ENCODE measurements around the gene IGF2BP2. TPM values are rescaled to one million over a fixed set of nuclear protein-coding genes. Genes with fewer than 3 reads are reported as not detected.

IGF2BP2 gene
- total RNA-seq, 2 donors from 2014 or later, result 12.8 to 14.2 TPM

GRCh38 chr3:185726254-185726967 is 98.4 kb downstream of the IGF2BP2 start:
- intact Hi-C loops (cut with DNase I), result no loop called here
- no peak for ATAC-seq
- no peak for DNase-seq

- DNase-seq, result no peak
- intact Hi-C loops (cut with DNase I), result no loop called here
- no peak for ATAC-seq
Measured at GRCh38 chr3:185724761-185725160, 100.1 kb downstream of the IGF2BP2 start.

- no peak for ATAC-seq
- DNase-seq, result no peak
- intact Hi-C loops (cut with DNase I), result no loop called here
Measured at GRCh38 chr3:185724251-185724650, 100.6 kb downstream of the IGF2BP2 start.

- ATAC-seq (no peak), DNase-seq (no peak)
- intact Hi-C loops (cut with DNase I), result no loop called here
Measured at GRCh38 chr3:185722881-185723280, 102.0 kb downstream of the IGF2BP2 start.

DNA sequence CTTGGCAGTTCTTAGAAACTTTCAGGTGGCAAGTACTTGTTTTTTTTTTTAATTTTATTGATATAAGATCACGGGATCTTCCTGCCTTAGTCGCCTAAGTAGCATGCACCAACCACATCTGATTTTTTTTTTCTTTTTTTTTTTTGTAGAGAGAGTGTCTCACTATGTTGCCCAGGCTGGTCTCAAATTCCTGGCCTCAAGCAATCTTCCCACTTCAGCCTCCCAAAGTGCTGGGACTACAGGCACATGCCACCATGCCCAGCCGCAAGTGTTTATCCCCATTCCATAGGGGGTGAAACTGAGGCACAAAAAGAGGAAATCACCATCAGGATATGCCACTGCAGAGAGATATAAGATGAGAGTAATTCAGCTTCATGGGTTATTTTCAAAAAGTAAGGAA is 102.9 kb downstream of the IGF2BP2 start:
- intact Hi-C loops (cut with DNase I), result no loop called here
- no peak for DNase-seq
- no peak for ATAC-seq

DNA sequence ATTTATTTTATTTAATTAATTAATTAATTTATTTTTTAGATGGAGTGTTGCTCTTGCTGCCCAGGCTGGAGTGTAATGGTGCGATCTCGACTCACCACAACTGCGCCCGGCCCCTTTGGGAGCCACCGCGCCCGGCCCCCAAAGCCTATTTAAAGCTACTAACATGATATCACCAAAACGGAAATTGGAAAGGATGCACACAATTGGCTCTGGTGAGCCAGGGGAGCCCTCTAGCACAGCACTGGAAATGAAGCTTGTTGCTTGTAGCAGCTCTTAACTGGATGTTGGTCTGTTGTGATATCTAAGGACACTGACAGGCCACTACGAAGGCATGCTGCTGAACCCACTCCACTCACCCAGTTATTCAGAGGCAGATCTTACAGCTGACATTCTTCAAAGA is 104.5 kb downstream of the IGF2BP2 start:
- DNase-seq (no peak), ATAC-seq (no peak)
- intact Hi-C loops (cut with DNase I), result no loop called here

DNA sequence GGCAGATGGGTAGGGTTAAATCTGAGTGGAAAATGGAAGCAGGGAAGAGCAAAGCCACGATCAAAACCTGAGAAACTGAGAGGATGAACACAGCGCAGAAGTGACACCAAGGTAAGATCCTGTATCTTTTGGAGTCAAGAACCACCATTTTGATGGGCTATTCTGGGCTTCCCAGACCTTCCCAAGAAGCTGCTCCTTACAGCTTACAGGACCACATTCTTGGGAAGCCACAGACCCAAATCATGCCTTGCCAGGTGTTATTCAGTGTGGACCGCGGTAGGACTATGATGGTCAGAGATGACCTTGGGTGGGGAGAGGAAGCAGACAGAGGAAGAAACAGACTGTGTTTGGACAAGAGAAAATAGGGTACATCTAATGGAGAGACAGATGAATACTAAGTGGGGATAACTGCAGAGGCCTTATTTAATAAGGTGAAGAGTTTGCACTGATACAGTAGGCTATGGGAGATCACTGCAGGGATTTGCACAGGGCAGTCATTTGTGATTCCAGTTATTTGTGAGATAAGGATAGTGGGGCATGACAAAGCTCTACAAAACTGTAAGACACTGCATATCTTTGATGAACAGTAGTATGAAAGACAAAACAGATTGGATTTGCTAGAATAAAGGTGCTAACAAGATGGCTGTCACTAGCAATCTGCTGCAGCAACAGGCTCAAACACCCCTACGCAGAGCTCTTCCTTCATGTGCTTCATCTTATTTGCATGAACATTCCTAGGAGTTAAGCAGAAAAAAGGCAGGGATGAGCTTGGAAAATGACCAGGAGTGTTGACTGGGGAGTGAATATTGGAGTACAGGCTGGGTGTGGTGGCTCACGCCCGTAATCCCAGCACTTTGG is 105.9 kb downstream of the IGF2BP2 start:
- no peak for ATAC-seq
- intact Hi-C loops (cut with DNase I), result no loop called here
- DNase-seq, result no peak

DNA sequence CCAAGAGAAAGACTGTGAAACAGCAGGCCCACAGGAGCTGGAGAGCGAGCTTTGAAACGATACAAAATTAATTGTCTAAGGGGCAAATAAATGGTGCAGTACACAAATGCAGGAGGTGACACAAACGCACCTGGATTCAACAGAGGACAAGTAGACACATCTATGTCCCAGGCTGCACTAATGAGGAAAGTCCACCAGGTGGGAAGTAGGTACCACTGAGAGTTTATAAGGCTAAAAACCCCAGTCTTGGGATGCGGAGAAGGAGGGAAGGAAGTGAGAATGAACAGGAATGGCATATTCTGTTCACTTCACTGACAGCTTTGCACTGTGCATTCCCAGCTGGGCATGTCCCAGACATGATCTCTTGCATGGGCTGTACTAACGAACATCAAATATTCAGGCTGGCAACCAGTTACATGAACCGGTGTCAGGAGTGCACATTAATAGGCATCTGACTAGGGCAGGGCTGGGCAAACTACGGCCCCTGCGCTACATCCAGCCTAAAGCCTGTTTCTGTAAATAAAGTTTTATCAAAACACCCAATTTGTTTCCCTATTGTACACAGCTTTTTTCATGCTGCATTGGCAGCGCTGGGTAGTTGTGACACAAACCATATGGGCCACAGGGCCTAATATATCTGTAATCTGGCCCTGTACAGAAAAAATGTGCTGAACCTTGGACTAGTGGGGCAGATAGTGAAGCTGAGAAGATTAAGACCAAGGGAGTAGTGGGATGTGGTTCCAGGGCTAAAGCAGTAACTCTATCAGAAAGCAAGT is 107.0 kb downstream of the IGF2BP2 start:
- no peak for ATAC-seq
- no peak for DNase-seq
- intact Hi-C loops (cut with DNase I), result no loop called here

GRCh38 chr3:185717121-185717520 is 107.7 kb downstream of the IGF2BP2 start:
- intact Hi-C loops (cut with DNase I), result no loop called here
- DNase-seq, result no peak
- peak in 1 of 2 donors; percentile 83 for ATAC-seq

DNA sequence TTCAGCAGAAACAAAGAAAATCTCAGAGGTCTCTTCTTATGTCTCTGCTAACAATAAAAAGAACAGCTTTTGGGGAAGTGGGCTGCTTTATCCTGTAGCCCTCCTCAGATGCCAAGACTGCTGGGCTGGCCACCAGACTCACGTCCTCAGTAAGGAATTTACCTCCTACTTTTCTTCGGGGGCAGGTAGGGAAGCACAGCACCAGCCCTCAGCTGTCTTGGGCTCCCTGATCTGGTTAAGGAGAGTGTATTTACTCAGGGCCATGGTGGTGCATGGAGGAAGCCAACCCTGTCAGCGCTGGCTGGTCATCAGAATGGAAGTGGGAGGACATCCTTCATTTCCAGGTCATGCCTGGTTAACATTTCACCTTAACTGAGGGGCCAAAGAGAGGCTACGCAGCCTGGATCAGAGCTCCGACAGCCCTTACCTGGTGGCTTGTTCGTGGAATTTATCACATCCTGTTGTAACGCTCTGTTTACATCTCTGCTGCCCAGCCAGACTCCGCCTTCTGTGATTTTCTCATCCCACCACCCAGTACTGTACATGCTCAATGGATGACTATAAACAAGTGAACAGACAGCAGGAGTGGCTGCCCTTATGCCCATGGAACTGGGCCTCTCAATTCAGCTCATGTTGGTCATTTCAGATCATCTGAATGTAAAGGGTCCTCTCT is 108.3 kb downstream of the IGF2BP2 start:
- intact Hi-C loops (cut with DNase I), result no loop called here
- peak in 1 of 2 donors; percentile 27 for ATAC-seq

GRCh38 chr3:185715091-185715490 is 109.8 kb downstream of the IGF2BP2 start:
- ATAC-seq, result peak in 1 of 2 donors; percentile 38
- DNase-seq, result no peak
- intact Hi-C loops (cut with DNase I), result no loop called here

More for the DNA sequence above, 108.3 kb downstream of the IGF2BP2 start:
- no peak for DNase-seq

- ATAC-seq, result no peak
- intact Hi-C loops (cut with DNase I), result no loop called here
- DNase-seq, result no peak
Measured at GRCh38 chr3:185714085-185714484, 110.8 kb downstream of the IGF2BP2 start.

- intact Hi-C loops (cut with DNase I), result no loop called here
- ATAC-seq (no peak), DNase-seq (no peak)
Measured at GRCh38 chr3:185713015-185713414, 111.8 kb downstream of the IGF2BP2 start.

DNA sequence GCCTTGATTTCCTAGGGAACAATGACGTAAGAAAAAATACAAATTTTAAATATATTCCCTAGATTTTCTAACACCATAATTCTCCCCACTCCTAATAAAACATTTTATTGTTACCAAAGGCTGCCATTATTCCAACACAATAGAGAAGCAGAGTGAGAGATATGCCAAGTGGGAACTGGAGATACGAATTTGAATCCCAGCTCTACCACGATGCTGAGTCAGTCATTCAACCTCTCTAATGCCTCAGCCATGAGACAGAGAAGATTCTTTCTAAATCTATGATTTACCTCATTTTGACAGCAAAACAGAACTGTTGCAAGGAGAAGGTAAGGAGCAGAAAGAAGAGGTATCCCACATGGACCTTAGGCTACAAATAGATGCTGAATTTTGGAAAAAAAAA is 112.5 kb downstream of the IGF2BP2 start:
- no peak for DNase-seq
- intact Hi-C loops (cut with DNase I), result no loop called here
- ATAC-seq, result no peak

DNA sequence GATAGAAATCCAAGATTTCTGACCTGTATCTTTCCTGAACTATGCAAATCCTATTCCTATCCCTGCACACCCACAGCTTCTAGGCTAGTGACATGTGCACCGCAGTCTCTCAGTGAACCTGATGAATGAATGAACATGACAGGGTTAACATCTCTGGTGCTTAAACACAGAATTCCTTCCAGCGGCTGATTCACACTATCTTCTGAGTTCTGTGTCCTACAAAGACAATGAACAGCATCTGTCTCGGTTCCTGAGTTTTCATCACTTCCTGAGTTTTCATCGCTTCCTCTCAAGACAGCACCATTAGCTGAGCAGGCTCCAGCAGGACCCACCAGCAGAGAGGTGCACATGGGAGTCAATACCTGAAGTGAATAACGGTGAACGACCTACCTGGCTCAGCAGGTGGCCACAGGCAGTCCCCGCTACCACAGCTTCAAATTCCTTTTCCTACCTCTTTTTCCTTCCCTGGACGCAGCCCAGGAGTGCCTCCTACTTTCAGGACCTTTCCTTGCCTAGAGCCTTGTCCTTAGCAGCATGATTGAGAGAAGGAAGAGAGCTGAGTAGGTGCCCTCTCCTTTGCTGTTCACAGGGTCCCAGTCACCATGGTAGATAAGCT is 113.5 kb downstream of the IGF2BP2 start:
- no peak for DNase-seq
- ATAC-seq, result no peak
- intact Hi-C loops (cut with DNase I), result no loop called here

DNA sequence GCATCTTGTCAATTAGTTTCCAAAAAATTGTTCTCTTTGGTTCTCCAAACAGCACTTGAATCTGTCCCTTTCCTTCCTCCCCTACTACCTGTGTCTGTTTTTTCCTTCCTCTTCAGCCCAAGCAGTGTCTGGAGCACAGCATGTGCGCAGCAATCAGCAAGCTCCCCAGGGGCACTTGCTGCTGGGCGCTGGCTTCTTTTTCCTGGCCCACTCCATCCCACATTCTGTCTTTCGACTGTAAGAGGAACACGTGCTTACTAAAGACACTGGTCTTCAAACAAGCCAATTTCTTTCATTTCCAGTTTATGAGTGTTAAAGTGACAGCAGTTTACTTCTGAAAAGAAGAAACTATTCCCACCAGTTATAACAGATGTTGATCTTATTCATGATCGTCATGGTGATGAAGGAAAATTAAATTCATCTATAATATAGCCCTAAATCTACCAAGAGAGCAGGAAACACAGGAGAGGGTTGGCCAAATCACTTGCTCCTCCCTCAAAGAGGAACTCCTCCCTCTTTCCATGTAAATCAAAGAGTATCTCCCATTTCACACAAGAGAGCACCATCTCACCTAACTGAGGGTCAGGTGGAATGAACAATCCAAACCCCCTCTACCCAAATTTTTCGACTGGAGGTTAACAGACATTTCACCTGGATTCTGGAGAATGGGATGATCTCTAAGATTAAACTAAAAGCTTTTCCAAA is 115.4 kb downstream of the IGF2BP2 start:
- intact Hi-C loops (cut with DNase I), result no loop called here
- ATAC-seq (no peak), DNase-seq (no peak)

DNA sequence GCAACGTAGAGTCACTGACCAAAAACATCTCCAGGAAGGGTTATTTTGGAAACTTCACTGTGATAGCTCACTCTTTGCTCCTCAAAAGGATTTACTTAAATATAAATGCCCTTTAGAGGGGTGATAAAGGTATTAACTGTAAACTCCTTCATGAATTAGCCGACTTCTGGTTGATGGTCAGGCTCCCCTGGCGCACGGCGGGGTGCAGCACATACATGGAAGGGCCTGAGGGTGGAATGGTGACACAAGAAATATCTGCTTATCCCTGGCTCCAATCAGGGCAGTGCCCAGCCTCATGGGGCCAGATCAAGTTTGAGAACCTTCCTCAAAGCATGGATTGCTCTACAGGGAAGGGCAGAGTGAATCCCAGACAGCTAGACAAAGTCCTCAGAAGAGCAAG is 116.5 kb downstream of the IGF2BP2 start:
- intact Hi-C loops (cut with DNase I), result no loop called here
- ATAC-seq, result no peak

DNA sequence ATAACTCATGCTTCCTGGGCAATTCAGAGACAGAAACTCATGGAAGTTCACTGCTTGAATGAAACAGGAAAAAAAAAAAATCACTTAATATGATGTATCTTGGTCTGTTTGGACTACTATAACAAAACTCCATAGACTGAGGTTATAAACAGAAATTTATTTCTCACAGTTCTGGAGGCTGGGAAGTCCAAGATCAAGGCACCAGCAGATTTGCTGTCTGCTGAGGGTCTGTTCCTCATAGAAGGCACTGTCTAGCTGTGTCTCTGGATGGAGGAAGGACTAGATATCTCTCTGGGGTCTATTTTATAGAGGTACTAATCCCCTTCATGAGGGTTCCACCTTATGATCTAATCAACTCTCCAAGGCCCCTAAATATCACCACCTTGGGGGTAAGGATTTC is 119.3 kb downstream of the IGF2BP2 start:
- DNase-seq, result no peak
- intact Hi-C loops (cut with DNase I), result no loop called here
- no peak for ATAC-seq

More for the DNA sequence above, 116.5 kb downstream of the IGF2BP2 start:
- no peak for DNase-seq
